Nephron progenitor cell (in vitro differentiated cells): Measurements from ENCODE around the gene TIMM17A.
"Not testable (repeated sequence)": the region's sequence is repeated elsewhere in the genome, so short reads cannot be mapped to it uniquely, and the experiment has no call there.

Experiments used
- DNase-seq: peaks from one replicate; pipeline ENCODE4 v3.0.0; 2021
- H3K27ac Mint-ChIP-seq: 2 replicates; pipeline ENCODE4 v1.8.0; 2021; ENCODE audit warnings: mild to moderate bottlenecking, moderate library complexity, mixed read lengths
- H3K27me3 Mint-ChIP-seq: 2 replicates; pipeline ENCODE4 v1.8.0; 2021; ENCODE audit warnings: mild to moderate bottlenecking, low read depth, mixed read lengths; ENCODE audit not compliant: poor library complexity
- H3K36me3 Mint-ChIP-seq: 2 replicates; pipeline ENCODE4 v1.8.0; 2021; ENCODE audit warnings: low read depth, mixed read lengths
- H3K4me1 Mint-ChIP-seq: 2 replicates; pipeline ENCODE4 v1.8.0; 2021; ENCODE audit warnings: mixed read lengths
- H3K4me3 Mint-ChIP-seq: 2 replicates; pipeline ENCODE4 v1.8.0; 2021; ENCODE audit warnings: mild to moderate bottlenecking, moderate library complexity, mixed read lengths
- H3K9me3 Mint-ChIP-seq: 2 replicates; pipeline ENCODE4 v1.8.0; 2021; ENCODE audit warnings: mild to moderate bottlenecking, moderate library complexity, mixed read lengths
- TF ChIP-seq, protein P1 (sequence below): fragments of 200-600 bp; sonication (generic); IDR thresholded peaks from 2 replicates; pipeline ENCODE4 v1.5.0; 2021; ENCODE audit warnings: antibody characterized with exemption

TIMM17A gene

DNA sequence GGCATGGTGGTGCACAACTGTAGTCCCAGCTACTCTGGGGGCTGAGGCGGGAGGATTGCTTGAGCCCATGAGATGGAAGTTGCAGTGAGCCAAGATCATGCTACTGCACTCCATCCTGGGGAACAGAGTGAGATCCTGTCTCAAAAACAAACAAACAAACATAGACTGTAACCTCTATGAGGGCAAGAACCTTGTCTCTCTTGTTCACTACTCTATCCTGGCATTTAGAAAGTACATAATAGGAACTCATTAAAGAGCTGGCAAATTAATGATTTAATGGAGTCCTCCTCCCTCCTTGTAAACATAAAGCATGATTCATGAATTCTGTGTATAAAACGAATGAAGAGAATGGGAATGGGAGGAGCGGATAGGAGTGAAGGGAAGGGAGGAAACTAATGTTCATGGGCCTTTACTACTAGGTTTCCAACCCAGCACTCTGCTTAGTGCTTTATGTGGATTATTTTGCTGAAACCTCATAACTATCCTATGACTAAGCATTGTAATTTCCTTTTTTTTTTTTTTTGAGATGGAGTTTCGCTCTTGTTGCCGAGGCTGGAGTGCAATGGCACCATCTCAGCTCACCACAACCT, 17.6 kb upstream of the TIMM17A start:
- Mint-ChIP-seq H3K4me3 (no peak overlapping the region), H3K4me1 (peaks cover 68% of the 10 kb centered on the region), H3K27ac (peak overlapping the region; percentile 71), H3K36me3 (peaks cover 14% of the 10 kb centered on the region), H3K9me3 (no peaks in the 10 kb centered on the region), H3K27me3 (peaks cover 10% of the 10 kb centered on the region)
- no peak for DNase-seq
- TF ChIP-seq, protein P1, sequence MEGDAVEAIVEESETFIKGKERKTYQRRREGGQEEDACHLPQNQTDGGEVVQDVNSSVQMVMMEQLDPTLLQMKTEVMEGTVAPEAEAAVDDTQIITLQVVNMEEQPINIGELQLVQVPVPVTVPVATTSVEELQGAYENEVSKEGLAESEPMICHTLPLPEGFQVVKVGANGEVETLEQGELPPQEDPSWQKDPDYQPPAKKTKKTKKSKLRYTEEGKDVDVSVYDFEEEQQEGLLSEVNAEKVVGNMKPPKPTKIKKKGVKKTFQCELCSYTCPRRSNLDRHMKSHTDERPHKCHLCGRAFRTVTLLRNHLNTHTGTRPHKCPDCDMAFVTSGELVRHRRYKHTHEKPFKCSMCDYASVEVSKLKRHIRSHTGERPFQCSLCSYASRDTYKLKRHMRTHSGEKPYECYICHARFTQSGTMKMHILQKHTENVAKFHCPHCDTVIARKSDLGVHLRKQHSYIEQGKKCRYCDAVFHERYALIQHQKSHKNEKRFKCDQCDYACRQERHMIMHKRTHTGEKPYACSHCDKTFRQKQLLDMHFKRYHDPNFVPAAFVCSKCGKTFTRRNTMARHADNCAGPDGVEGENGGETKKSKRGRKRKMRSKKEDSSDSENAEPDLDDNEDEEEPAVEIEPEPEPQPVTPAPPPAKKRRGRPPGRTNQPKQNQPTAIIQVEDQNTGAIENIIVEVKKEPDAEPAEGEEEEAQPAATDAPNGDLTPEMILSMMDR = no peak

DNA sequence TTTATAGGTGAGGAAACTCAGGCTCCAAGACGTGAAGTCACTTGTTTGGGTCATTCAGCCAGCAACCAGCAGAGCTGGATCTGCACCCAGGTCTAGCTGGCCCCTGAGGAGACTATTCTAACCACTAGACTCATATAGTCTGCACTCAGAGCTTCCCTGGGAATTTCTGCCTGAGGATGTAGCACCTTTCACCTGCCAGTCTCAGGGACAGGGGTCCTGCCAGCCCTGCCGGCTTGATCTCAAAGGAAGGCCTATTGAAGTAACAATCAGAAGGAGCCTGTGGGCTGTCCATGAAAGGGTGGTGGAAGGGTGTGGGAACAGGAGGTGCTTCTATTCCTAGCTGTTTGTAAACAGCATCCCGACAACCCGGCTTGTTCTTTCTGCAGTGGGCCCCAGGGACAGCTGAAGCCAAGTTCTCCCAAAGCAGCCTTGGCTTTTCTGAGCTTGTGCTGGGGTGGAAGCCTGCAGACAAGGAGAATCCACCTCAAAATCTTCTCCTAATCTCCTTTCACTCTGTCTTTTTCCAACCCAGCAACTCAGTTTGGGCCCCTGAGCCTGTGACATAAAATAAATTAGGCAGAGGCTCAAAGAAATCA, 16.8 kb upstream of the TIMM17A start:
- no peak for DNase-seq
- Mint-ChIP-seq H3K9me3 (no peaks in the 10 kb centered on the region), H3K4me3 (no peak overlapping the region), H3K27me3 (peaks cover 10% of the 10 kb centered on the region), H3K36me3 (peaks cover 14% of the 10 kb centered on the region), H3K4me1 (peaks cover 76% of the 10 kb centered on the region), H3K27ac (peak overlapping the region; percentile 93)
- TF ChIP-seq, protein P1 = no peak

DNA sequence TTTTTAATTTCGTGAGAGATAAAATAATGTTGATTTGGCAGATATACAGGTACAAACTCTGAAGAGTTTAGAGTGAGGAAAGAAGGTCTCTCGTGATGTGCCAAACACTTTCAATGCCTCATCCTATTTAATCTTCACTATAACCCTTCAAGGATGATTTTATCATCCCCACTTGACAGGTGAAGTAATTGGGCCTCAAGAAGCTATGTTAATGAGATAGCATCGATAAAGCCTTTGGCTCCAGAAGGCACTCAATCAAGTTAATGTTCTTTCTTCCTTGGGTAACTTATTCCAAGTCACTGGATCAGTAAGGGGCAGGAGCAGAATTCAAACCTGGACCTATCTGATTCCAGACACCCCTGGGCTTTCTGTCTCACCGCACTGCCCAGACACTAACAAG, 16.2 kb upstream of the TIMM17A start:
- Mint-ChIP-seq H3K9me3 (no peaks in the 10 kb centered on the region), H3K27ac (peak overlapping the region; percentile 93), H3K36me3 (peaks cover 14% of the 10 kb centered on the region), H3K27me3 (peaks cover 8% of the 10 kb centered on the region), H3K4me1 (peaks cover 79% of the 10 kb centered on the region), H3K4me3 (no peak overlapping the region)
- TF ChIP-seq, protein P1 = no peak
- no peak for DNase-seq

DNA sequence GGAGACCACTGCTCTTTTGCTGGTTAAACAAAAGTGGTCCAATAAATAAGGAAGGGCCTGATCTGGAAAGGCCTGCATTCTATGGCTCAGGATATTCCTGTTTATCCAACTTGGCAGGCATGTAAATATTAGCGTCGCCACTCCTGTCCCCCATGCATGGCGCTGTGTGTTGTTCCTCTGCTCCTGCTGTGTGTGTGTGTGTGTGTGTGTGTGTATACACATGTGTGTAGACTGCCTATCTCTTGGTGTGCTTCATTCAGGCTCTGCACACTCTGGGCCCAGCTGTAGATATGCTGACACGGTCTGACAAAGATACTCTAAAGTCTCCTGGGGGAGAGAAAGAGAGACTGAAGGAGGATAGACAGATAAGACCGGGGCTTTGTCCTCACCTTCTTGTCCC, 15.7 kb upstream of the TIMM17A start:
- Mint-ChIP-seq H3K4me1 (peaks cover 79% of the 10 kb centered on the region), H3K27ac (peak overlapping the region; percentile 93), H3K27me3 (peaks cover 4% of the 10 kb centered on the region), H3K36me3 (peaks cover 14% of the 10 kb centered on the region), H3K4me3 (peak overlapping the region; percentile 31), H3K9me3 (no peaks in the 10 kb centered on the region)
- TF ChIP-seq, protein P1 = no peak
- DNase-seq = no peak

DNA sequence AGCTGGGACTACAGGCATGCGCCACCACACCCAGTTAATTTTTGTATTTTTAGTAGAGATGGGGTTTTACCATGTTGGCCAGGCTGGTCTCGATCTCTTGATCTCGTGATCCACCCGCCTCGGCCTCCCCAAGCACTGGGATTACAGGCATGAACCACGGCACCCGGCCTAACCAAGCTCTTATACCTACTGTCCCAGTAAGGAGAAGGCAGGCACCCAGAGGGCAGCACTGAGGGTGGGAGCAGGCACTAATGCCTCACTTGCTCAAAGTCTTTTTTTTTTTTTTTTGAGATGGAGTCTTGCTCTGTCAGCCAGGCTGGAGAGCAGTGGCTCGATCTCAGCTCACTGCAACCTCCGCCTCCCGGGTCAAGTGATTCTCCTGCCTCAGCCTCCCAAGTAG, 15.0 kb upstream of the TIMM17A start:
- not testable (repeated sequence) for H3K4me3 Mint-ChIP-seq, H3K36me3 Mint-ChIP-seq, H3K9me3 Mint-ChIP-seq, DNase-seq, H3K27me3 Mint-ChIP-seq
- peaks cover 79% of the 10 kb centered on the region for H3K4me1 Mint-ChIP-seq
- H3K27ac Mint-ChIP-seq = peak overlapping the region; percentile 93

DNA sequence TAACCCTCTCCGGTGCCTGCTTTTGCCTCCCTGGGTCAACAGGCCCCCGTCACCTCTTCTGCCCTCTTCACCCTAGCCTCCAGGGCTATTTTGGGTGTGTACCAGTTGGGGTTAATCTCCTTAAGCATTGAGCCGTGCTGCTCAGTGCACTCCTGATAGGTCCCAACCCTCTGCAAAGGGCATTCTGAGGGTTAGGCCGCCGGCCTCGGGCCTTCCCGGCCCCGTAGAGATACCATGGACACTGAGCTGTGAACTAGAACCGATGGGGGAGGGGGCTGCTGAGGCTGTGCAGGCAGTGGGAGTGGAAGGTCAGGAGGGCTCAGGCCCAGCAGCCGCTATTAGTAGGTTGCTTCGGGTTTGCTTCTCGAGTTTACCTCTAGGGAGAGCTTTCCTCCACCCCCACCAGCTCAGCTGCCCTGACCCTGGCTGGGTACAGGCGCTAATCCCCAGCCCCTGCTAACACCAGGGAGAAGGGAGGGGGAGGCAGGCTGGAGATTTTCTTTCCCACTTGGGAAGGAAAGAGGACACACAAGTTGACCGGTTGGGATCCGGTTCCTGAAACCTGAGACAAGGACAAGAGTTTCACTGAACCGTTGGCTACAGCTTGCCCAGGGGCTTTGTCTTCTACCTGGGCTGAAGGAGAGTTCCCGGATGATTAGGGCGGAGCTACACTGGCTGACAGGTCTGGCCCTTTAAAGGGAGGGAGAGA, 13.7 kb upstream of the TIMM17A start:
- H3K9me3 Mint-ChIP-seq = no peaks in the 10 kb centered on the region
- peak overlapping the region; percentile 99 for H3K27ac Mint-ChIP-seq
- peaks cover 5% of the 10 kb centered on the region for H3K27me3 Mint-ChIP-seq
- TF ChIP-seq, protein P1 = no peak
- H3K4me3 Mint-ChIP-seq = peak overlapping the region; percentile 78
- H3K36me3 Mint-ChIP-seq = peaks cover 4% of the 10 kb centered on the region
- DNase-seq = peak; percentile 87
- H3K4me1 Mint-ChIP-seq = peaks cover 86% of the 10 kb centered on the region
